Thyroid gland (tissue), 4 donors: ENCODE results near the gene MYO10.

Source experiments
- CTCF ChIP-seq, 6 experiments: fragments of 200-600 bp in 3 of 6; fragments of 450-650 bp in 3 of 6; sonication (generic) in 3 of 6; IDR thresholded peaks; one replicate each; pipeline ENCODE4 v1.5.1; 2016 to 2019; ENCODE audit warnings: antibody characterized with exemption in 6 of 6, mild to moderate bottlenecking in 2 of 6, inconsistent platforms in 1 of 6, moderate library complexity in 1 of 6
- POLR2A ChIP-seq, 2 donors: fragments of 450-650 bp; IDR thresholded peaks; one replicate each; pipeline ENCODE4 v1.6.1; 2017; ENCODE audit warnings: antibody characterized with exemption in 2 of 2, mild to moderate bottlenecking in 2 of 2, moderate library complexity in 1 of 2

- TF ChIP-seq CTCF (IDR thresholded peaks at IDR 0.05) (no peak), POLR2A (IDR thresholded peaks at IDR 0.05) (no peak)
Measured at GRCh38 chr5:16920109-16920816, 15.8 kb downstream of the MYO10 start.
